Pons (tissue), 1 donor: ENCODE results near the gene MAP3K13.
"Not testable (repeated sequence)": the region's sequence is repeated elsewhere in the genome, so short reads cannot be mapped to it uniquely, and the experiment has no call there.

ENCODE experiments used
- DNase-seq: peaks from one replicate; pipeline ENCODE4 v3.0.0-alpha.2; 2016; ENCODE audit warnings: low spot score

Gene MAP3K13

GRCh38 chr3:185342459-185343174 lies 20.3 kb upstream of the MAP3K13 start:
- DNase-seq: no peak

- no peak for DNase-seq
These were observed 15.5 kb upstream of the MAP3K13 start for GRCh38 chr3:185347399-185347798.

- DNase-seq: no peak
These were observed 12.1 kb upstream of the MAP3K13 start for GRCh38 chr3:185350841-185351240.

- DNase-seq: no peak
These were observed 11.5 kb upstream of the MAP3K13 start for GRCh38 chr3:185351396-185351795.

DNA sequence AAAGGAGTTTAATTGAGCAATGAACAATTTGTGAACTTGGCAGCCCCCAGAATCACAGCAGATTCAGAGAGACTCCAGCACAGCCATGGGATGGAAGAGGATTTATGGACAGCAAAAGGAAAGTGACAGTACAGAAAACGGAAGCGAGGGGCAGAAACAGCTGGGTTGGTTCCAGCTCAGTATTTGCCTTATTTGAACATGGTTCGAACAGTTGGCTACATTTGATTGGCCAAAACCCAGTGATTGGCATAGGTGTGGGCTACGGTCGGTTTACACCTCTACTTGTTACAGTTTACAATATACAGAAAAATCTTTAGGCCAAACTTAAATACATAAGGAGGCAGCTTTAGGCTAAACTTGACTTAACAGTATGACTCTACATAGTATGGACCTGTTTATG lies 9.7 kb upstream of the MAP3K13 start:
- DNase-seq: no peak

DNA sequence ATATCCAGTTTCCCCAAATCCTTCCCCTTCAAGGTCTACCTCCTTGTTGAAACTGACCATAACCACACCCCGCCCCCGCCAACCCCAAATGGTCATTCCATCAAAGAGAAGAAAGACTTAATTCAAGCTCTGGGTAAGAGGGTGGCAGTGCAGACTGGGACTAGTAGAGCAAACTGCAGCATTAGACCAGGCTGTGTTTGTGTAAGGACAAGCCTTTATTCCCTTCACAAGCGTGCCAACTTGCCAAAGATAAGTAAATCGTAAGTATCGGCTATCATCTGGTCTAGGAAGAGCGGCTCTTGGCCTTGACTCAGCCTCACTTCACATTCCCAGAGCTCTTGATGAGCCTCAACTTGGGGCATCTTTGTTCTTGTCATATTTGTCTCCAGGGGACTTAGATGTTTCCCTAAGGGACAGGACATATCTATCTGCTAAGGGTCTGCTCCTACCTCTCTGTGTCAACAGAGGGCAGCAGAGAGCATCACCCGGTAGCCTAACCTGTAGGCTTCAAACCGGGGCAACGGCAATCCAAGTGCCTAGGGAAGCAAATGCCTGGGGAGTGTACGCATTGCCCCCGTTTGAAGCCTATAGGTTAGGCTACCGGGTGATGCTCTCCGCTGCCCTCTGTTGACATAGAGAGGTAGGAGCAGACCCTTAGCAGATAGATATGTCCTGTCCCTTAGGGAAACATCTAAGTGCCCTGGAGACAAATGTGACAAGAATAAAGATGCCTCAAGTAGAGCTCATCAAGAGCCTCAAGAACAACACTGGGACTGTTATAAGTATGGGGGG lies 8.9 kb upstream of the MAP3K13 start:
- peak; percentile 75 for DNase-seq

- no peak for DNase-seq
These were observed 6.4 kb upstream of the MAP3K13 start for GRCh38 chr3:185356499-185356898.

GRCh38 chr3:185361920-185362319 lies 1.0 kb upstream of the MAP3K13 start:
- DNase-seq: no peak

- peak; percentile 63 for DNase-seq
These were observed 797 bp downstream of the MAP3K13 start for GRCh38 chr3:185363662-185364203.

- peak; percentile 48 for DNase-seq
These were observed 2.5 kb downstream of the MAP3K13 start for GRCh38 chr3:185365291-185366073.

DNA sequence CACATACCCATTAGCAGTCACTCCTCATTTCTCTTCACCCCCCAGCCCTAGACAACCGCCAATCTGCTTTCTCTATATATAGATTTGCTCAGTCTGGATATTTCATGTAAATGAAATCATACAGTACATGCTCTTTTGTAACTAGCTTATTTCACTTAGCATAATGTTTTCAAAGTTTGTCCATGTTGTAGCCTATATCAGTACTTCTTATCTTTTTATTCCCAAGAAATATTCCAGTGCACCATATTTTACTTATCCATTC lies 3.1 kb downstream of the MAP3K13 start:
- no peak for DNase-seq

GRCh38 chr3:185366913-185367312 lies 4.0 kb downstream of the MAP3K13 start:
- no peak for DNase-seq

GRCh38 chr3:185370349-185370748 lies 7.4 kb downstream of the MAP3K13 start:
- not testable (repeated sequence) for DNase-seq

DNA sequence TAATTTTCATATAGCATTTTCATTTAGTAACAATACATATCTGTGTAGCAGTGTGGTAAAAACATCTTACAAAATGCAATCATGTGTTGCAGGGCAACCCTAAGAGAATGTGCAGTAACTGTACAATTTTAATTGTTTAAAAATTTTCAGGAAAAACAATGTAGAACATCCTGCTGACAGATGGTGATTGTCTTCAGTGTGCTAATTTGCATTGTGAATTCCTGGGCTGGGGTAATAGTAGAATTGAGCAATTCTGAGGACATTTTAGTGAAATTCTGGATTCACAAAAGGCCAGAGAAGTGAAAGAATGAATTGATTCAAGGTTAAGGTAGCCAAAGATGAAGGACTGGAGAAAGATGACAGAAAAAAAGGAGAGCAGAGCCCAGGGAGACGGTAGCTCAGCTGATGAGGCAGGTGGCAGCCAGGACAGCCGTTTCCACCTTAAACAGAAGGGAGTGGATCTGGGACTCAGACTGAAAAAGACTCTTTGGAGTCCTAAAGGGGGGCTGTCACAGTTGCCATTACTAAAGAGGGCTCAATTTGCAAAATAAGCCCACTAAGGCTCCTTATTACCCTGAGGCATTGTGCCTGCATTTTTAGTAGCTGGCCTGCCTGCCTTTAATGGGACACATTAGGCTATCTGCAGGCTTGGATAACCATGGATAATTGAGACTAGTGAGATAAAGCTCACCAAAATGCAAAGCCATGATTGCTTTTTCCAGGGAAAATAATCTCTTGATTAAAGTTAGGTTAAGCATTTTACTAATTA lies 8.6 kb downstream of the MAP3K13 start:
- DNase-seq: peak; percentile 22

- no peak for DNase-seq
These were observed 18.6 kb downstream of the MAP3K13 start for GRCh38 chr3:185381320-185382058.

GRCh38 chr3:185382154-185382553 lies 19.2 kb downstream of the MAP3K13 start:
- DNase-seq: no peak

DNA sequence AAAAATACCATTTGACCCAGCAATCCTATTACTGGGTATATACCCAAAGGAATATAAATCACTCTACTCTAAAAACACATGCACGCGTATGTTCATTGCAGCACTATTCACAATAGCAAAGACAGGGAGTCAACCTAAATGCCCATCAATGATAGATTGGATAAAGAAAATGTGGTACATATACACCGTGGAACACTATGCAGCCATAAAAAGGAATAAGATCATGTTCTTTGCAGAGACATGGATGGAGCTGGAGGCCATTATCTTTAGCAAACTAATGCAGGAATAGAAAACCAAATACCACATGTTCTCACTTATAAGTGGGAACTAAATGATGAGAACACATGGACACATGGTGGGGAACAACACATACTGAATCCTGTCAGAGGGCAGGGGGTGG lies 23.6 kb downstream of the MAP3K13 start:
- not testable (repeated sequence) for DNase-seq

GRCh38 chr3:185387646-185388045 lies 24.7 kb downstream of the MAP3K13 start:
- DNase-seq: no peak

GRCh38 chr3:185393055-185393454 lies 30.1 kb downstream of the MAP3K13 start:
- DNase-seq: no peak

- DNase-seq: peak; percentile 86
These were observed 34.7 kb downstream of the MAP3K13 start for GRCh38 chr3:185397676-185398075.
